ENCODE data around the gene DDAH1.

- TF ChIP-seq, protein P1, sequence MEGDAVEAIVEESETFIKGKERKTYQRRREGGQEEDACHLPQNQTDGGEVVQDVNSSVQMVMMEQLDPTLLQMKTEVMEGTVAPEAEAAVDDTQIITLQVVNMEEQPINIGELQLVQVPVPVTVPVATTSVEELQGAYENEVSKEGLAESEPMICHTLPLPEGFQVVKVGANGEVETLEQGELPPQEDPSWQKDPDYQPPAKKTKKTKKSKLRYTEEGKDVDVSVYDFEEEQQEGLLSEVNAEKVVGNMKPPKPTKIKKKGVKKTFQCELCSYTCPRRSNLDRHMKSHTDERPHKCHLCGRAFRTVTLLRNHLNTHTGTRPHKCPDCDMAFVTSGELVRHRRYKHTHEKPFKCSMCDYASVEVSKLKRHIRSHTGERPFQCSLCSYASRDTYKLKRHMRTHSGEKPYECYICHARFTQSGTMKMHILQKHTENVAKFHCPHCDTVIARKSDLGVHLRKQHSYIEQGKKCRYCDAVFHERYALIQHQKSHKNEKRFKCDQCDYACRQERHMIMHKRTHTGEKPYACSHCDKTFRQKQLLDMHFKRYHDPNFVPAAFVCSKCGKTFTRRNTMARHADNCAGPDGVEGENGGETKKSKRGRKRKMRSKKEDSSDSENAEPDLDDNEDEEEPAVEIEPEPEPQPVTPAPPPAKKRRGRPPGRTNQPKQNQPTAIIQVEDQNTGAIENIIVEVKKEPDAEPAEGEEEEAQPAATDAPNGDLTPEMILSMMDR (IDR thresholded peaks at IDR 0.05; ENCODE audit: low read depth, low read length, missing input control): no peak
- TF ChIP-seq GABPA (IDR thresholded peaks at IDR 0.05 in 1 of 2, conservative IDR thresholded peaks at IDR 0.05 in 1 of 2) (no peak), YY1 (IDR thresholded peaks at IDR 0.05) (no peak)
These were observed 13.4 kb upstream of the DDAH1 start for GRCh38 chr1:85478366-85478765.
